TTC549 (cell line): Measurements from ENCODE around the gene MAPKAPK2.
"Not testable (repeated sequence)": the region's sequence is repeated elsewhere in the genome, so short reads cannot be mapped to it uniquely, and the experiment has no call there.

ENCODE experiments used
- FAIRE-seq: peaks from 2 replicates; lab custom pipeline; 2012; peaks lifted over from hg19 to GRCh38; lab: Jason Lieb, UNC

MAPKAPK2 gene

GRCh38 chr1:206778031-206778430, 93.3 kb downstream of the MAPKAPK2 start:
- no peak for FAIRE-seq

- not testable (repeated sequence) for FAIRE-seq
Observed at GRCh38 chr1:206778911-206779310, 94.2 kb downstream of the MAPKAPK2 start.

GRCh38 chr1:206779638-206780037, 94.9 kb downstream of the MAPKAPK2 start:
- no peak for FAIRE-seq

DNA sequence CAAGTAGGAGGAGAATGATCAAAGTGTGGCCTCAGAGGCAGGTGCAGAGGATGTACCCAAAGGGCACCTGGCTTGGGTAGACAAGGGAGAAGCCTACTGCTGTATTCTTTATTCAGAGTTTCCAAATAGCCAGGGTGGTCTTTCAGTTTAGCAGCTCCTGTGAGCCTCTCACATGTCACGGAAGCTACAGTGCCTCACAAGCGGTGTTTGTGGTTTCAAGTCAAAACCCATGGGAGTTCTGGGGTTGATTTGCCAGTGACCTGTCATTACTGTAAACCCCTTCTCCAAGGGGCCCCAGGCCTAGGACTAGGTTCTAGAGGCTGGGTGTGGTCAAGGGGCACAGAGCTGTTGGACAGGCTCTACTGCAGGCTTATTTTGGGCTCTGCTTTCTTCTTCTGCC, 97.7 kb downstream of the MAPKAPK2 start:
- no peak for FAIRE-seq

GRCh38 chr1:206783506-206783905, 98.8 kb downstream of the MAPKAPK2 start:
- FAIRE-seq: no peak
